GM04504 (cell line): ENCODE measurements around the gene SIRPD.
"Not testable (repeated sequence)": the region's sequence is repeated elsewhere in the genome, so short reads cannot be mapped to it uniquely, and the experiment has no call there.

Experiments used
- DNase-seq: peaks from one replicate; pipeline ENCODE4 v3.0.0-alpha.2; 2012; ENCODE audit warnings: low read depth

Gene SIRPD

DNA sequence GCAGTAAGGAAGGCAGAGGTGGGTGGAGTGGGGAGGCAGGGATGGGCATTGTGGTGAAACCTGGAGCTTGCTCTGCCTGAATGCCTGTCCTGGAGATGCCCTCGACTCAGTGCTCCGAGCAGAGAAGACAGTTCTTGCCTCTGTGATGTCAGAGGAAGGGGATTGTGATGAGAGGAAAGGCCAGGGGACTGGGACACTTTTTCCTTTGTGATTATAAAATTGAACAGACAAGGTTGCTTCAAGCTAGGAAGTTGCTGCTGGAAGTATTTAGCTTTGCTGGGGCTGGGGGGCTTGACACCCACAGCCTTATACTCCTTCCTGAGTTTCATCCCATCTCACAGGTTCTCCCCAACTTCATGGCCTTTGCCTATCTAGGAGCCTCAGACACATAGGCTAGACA is at the start of gene SIRPD:
Gene SIRPD (minus strand): TSS at position 101 of the 400 bp plus-strand sequence. CDS start 52 bp downstream, at position 49.
- DNase-seq: no peak

DNA sequence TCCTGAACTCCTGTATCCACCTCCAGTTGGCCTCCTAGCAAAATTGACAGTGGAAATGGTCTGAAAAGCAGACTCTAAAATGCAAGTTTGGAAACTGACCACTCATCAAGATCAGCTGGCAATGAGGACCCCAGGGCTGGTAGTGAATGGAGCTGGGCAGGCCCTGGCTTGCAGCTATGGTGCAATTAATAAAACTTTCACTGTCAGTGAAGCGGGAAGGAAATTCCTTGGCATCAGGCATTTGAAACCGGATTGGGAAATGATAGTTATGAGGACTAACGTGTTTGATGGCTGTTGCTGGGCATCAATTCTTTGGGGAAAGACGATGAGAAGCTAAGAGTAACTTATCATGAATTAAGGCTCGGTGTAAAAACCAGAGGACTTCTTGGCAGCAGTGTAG is 43.2 kb upstream of the SIRPD start:
- no peak for DNase-seq

DNA sequence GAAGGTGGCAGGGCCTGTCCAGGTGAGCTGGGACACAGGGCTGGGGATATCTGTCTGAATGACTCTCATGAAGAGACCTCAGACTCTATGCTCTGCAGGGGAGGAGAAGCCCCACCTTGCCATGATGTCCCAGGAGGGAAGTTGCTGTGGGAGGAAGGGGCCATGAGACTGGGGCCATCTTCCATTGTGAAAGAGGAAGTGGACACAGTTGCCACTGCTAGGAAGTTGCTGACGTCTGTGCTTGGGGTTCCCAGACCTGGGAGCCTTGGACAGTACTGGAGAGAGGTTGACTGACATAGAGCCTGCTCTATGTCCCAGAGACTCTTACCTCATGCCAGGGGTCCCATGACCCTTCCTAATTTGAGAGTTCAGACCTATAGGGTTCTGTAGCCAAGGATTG is 37.8 kb upstream of the SIRPD start:
- no peak for DNase-seq

DNA sequence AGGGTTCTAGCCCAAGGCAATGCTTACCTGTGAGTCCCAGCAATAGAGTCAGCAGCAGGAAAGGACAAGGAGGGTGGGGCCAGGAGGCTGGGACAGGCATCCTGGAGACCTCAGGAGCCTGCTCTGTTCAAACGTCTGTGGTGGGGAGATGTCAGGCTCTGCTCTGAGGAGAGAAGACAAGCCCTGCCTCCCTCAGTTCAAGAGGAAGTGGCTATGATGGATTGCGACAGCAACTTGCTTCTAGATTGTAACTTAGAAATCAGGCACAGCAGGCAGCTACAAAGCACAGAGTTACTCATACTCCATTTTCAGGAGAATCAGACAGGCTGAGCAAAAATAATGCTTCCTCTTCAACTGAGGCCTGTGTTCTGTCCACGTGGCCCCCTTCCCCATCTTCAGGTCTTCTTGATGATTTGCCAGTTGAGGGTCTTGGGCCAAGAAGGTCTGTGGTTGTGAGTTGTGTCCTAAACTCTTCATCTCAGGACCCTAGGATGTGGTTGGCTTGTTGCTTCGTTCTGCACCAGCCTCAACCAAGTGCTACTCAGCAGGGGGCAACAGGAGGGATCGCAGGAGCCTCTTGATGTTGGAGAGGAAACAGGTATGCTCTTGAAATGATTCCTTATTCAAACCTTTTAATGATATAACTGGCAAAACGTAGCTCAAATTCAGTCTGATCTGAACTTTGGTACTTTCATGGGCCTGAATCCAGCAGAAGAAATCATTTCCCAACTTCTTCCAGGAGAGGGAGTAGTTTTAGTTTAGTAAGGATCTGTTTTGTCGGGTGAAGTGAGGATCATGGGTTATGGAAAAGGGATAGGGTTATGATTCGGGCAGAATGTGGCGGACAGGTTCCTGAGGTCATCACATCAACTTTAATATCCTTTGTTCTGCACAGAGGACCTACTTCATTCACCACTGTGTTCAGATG is 31.3 kb upstream of the SIRPD start:
- DNase-seq: no peak

DNA sequence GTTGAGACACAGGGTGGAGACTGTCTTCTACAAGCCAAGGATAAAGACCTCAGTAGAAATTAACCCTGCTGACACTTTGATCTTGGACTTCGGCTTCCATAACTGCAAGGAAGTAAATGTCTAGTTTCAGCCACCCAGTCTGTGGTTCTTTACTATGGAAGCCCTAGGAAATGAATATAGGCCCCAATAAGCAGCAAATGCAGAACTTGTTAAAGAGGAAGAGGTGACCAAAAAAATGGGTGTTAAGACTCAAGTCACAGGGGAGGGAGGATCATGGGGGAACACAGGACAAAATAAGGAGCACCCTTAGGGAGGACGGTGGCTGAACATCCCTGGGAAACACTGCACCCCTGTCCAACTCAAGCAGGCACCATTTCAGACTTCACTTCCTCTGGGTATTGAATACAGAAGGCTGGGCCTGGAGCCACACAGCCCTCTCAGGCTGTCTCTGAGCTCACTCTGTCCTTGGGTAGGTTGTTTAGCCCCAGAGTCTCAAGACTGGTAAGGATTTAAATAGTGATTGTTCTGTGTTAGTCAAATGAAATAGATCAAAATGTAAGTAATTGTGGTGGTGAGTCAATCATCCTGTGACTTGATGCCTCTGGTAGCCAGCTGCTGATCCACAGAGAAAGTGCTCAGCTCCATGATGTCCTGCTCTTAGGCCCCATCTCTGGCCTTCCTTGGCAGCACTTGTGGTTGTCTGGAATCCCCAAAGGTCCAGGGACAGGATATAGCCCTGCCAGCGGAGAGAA is 30.5 kb upstream of the SIRPD start:
- DNase-seq: no peak

DNA sequence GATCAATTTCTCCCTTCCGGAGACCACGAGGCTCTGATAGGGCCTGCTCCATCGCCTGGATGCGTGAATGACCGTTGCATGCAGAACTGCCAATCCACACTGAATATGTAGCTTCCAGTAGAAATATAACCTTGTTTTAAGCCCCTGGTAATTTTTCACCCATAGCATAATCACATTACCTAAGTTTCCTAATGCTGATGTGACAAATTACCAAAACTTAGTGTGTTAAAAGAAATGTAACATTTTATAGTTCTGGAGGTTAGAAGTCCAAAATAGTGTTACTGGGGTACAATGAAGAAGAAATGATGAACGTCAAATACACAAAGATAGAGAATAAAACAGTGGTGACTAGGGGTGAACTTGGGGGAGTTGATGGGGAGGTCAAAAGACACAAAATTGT is 22.0 kb upstream of the SIRPD start:
- DNase-seq: no peak

DNA sequence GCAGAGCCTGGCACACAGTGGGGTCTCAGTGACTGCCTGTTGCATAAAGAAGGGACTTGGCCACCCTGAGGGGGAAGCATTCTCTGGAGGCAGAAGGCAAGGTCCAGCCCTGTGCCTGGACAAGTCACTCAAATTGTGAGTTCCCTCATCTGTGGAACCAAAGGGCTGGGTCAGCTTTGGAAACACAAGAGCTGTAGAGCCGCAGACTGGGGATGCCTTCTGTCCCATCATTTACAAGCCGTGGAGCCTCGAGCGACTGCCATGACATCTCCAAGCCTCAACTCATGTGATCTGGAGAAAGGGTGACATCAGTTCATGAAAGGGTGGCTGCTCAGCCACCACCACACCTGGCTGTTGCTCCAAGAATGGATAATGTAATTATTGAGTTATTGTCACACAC is 20.4 kb upstream of the SIRPD start:
- no peak for DNase-seq

DNA sequence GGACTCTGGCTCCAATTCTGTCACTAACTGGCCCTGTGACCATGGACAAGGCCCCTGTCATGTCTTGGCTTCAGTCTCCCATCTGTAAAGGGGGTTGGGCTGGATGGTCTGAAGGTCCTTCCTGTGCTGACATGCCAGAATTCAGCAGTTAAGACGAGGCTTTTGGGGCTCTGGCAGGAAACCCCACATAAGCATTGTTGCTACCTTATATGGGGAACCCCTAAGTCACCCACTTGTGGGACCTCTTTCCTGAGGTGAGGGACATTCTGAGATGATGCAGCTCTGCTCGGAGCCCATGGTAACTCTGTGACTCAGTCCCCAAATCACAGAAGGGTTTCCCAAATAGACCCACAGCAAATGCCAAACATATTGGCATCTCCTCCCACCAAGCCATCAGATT is 19.8 kb upstream of the SIRPD start:
- DNase-seq: not testable (repeated sequence)

DNA sequence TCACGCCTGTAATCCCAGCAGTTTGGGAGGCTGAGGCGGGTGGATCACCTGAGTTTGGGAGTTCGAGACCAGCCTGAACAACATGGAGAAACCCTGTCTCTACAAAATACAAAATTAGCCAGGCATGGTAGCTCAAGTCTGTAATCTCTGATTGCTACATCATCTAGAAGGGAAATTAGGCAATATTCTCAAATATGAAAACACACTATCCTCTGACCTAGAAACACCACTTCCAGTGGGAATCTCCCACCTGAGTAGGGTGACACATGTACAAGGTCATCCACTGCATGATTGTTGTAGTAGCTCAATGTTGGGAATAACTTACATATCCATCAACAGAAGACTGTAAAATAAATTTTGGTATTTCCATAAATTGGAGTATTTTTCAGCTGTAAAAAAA is 19.1 kb upstream of the SIRPD start:
- DNase-seq: no peak

DNA sequence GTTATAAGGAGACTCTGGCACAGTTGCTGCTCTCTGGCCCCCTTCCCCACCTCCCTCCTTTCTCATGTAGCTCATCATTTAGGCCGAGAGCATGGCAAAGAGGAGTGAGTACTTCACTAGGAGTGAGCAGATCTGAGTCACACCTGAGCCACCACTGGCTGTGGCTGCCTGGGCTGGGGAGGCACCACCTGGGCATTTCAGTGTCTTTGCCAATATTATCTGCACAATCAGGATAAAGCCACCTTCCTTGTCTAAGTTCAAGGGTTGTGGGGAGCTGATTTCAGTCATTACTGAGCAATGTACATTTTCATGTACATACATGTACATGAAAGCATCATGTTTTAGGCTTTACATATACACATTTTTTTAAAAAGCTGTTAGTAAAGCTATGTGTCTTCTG is 18.5 kb upstream of the SIRPD start:
- DNase-seq: not testable (repeated sequence)

DNA sequence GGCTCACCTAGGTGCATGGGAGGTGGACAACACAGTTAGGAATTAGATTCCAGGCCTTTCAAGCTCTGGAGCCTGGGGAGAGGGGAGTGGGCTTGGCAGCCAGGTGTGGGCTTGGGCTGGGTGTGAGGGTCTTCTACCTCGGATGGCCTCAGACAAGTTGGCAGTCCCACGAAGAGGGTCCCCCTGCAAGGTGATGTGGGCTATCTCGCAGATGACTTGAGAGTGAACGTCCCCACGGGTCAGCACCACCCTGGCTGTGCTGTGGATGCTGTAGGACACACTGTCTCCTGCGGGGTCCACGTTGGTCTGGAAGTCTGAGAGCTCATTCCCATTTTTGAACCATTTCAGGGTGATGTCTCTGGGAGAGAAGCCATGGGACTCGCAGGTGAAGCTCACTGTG is 14.1 kb upstream of the SIRPD start:
- DNase-seq: not testable (repeated sequence)

DNA sequence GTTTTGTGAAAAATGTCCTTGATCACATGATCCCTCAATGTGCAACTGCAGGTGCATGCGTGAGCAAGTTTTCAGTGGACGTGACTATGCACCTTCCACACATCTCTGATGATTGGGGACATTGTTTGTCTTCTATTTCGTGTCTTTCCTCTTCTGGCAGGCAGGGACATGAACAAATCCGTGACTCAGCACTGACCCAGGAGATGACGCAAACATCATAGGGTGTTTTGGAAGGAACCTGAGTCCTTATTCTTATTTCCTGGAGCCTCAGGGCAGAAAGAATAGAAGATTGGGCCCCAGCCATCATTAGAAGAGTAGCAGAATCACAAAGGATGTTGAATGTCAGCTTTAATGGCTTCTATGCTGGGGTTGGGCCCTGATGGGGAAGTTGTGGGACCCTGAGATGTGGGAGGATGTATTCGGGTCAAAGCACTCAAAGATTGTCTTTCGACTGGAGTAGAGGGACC is 11.9 kb upstream of the SIRPD start:
- no peak for DNase-seq

DNA sequence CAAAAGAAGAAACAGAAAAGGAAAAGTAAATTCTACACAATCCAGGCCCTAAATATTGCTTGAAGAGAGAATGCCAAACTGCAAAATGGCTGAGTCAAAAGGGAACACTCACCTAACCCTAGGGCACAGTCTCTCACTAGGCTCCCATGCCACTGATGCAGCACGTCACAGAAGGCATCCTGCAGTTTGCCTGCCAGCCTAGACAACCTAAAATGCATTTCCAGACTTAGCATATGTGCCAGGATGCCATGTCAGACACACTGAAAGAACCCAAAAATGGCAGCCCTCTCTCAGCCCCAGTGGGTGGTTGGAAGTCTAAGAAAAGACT is 10.6 kb upstream of the SIRPD start:
- DNase-seq: no peak

DNA sequence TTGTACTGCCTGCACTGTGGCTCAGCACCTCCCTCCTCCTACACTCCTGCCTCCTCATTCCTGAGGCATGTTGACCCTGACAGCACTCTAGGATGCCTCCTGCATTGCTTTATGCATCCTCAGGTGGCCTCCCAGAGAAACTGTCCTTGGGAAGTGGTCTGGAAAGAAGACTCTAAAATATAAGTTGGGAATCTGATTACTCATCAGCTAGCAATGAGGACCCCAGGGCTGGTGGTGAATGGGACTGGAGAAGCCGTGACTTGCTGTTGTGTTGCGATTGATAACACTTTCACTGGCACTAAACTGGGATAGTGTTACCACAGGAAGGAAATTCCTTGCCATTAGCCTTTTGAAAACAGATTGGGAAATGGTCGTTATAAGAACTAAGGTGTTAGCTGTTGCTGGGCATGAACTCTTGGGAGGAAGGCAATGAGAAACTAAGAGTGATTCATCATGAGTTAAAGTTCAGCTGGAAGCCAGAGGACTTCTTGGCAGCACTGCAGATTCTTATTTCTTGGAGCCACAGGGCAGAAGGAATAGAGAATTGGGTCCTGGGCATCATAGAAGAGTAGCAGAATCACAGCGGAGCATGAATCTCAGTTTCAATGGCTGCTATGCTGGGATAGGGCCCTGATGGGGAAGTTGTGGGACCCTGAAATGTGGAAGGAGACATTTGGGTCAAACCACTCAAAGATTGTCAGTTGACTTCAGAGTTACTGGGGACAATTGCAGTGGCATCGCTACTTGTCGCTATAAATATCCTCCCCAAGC is 10.1 kb upstream of the SIRPD start:
- no peak for DNase-seq

DNA sequence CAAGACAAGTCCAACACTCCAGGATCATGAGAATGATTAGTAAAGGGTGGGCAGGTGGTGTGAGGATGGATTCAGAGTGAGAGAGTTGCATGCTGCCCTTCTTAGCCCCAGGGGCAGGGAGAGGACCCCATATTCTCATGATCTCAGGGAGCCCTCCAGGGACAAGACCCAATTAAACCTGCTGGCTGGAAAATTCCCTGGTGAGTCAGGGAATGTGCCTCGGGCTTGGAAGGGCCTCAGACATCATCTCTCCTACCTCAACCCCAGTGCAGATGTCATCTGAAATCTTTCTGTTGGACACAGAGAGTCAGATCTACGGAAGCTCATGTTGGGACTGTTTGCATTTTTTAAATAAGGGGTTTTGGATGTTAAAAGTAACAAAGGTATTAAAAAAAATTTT is 9.2 kb upstream of the SIRPD start:
- DNase-seq: no peak

DNA sequence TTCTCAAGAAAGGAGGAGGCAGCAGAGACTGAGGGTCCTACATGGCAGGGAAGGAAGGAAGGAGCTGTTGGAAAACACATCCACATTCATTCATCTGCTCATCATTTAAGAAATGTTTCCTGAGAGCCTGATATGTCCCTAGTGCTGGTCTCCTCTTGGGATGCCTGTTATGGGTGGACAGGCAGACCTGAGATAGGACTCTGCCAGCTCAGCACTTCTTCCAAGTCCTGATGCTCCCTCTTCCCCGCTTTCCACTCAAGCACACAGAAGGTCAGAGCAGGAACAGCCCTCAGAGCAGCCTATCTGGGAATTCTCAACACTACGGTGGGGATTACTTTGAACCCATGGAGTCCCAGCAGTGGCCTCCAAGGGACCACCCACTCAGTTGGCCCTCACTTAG is 8.0 kb upstream of the SIRPD start:
- no peak for DNase-seq

DNA sequence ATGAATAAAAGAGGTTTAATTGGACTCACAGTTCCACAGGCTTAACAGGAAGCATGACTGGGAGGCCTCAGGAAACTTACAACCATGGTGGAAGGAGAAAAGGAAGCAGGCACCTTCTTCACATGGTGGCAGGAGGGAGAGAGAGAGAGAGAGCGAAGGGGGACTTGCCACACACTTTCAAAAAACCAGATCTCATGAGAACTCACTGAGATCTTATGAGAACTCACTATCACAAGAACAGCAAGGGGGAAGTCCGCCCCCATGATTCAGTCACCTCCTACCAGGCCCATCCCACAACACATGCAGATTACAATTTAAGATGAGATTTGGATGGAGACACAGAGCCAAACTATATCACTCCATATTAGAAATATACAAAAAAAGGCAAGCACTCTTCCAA is 6.1 kb upstream of the SIRPD start:
- DNase-seq: no peak

DNA sequence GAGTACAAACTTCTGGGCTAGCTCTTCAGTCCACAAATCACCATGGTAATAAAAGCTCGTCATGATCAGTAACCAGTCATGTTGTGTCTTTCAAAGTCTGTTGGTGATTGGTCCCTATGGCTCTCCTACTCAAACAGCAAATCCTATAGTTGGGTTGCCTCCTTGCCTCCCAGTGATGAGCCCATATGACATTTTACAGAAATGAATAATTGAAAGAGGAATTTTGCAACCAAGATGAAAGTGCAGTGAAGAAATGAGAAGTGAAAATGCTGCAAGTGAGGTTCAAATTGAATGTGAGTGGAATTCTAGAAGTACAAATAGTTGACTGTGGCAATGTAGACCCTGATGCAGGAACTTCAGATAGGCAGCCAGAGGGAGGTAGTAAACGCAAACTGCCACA is 5.1 kb upstream of the SIRPD start:
- DNase-seq: no peak

DNA sequence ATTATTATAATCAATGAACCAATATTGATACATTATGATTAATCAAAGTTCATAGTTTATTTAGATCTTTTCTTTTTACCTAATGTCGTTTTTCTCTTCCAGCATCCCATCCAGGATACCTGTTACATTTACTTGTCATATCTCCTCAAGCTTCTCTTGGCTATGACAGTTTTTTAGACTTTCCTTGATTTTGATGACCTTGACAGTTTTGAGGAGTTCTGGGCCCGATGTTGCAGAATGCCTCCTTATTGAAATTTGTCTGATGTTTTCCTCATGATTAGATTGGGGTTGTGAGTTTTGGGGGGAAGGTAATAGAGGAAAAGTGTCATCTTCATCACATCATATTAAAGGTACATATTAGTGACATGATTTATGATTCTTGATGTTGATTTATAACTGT is 3.8 kb upstream of the SIRPD start:
- no peak for DNase-seq

DNA sequence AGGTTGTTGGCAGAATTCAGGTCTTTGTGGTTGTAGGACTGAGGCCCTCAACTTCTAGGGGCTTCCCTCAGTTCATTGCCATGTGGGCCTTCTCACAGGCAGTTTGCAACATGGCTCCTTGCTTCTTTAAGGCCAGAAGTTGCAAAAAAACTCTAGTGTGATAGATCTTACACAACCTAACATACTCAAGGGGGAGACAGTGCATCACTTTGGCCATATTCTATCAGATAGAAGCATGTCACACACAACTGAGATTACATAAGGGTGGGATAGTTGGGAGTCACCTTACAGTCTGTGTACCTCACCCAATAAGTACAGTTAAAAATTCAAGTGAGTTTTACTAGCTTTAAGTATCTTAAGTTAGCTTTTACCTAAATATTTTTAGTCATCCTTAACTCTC is 1.6 kb downstream of the SIRPD start:
- no peak for DNase-seq

DNA sequence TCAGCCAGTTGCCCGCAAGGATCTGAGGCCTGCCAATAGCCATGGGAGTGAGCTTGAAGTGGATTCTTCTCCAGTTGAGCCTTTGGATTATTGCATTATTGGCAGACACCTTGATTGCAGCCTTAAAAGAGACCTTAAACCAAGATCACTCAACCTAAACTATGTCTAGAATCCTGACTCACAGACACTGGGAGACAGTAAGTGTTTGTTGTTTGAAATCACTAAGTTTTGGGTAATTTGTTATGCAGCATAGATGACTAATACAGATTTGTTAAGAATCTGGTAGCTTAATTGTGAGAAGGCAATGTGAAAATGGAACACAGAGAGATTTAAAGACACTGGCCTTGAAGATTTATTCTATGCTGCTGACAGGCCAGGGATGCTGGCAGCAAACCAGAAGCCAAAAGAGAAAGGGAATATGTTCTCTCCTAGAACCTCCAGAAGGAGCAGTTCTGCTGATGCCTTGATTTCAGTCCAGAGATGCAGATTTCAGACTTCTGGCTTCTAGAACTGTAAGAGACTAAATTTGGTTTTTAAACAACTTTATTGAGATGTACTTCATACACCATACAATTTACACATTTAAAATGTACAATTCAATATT is 17.6 kb downstream of the SIRPD start:
- no peak for DNase-seq

DNA sequence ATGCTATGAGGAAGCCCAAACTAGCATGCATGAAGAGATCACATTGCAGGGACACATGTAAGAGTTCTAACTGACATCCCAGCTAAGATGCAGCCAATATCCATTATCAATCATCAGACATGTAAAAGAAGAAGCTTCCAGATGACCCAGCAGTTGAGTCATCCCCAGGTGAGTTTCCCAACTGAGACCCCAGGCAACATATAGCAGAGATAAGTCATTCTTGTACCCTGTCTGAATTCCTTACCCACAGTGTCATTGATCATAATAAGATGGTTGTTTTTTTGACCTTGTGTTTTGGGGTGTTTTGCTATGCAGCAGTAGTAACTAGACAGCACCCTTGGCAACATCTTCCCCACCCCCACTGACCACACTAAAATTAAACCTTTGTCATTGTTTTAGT is 18.9 kb downstream of the SIRPD start:
- no peak for DNase-seq
